ENCODE measurements around the gene SERPINI1. TPM values are rescaled to one million over a fixed set of nuclear protein-coding genes. Genes with fewer than 3 reads are reported as not detected.

SERPINI1 gene
- total RNA-seq, 1 donor from 2014 or later = 7.7 TPM

DNA sequence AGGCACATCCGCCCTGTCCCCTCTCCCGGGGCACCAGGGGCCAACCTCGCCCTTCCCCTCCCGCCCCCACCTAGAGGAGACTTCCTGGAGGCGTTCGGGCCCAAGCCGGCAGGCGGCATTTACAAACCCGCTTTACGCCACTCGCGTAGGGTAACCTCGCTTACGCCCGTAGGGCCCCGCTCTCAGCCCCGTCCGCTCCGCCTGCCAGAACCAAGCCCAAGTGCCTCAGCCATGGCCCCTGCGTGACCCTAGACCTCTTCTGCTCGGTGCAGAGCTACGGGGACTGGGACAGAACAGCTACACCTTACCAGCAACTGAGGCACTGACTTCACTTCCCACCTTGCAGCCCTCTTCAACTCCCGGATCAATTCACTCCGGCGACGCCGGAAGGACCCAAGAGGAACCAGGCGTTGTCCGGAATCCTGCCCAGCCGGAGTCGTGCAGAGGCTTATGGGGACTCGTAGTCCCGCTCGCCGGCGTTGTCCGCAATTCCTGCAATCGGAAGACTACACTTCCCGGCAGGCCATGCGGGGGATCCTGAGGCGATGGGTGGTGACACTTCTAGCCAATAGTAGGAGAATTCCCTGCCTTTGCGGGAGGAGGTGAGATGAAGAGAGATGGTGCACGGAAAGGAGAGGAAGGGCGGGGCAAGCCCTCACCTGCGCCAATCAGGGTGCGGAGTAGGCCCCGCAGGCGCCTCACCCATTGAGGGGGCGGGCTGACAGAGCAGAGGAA is 856 bp upstream of the SERPINI1 start, which contains the start of gene PDCD10:
TSS of gene PDCD10 (minus strand) at position 395 of the 735 bp plus-strand sequence. CDS start 14,735 bp downstream, outside the sequence.
- DNase-seq = peak; percentile 99

DNA sequence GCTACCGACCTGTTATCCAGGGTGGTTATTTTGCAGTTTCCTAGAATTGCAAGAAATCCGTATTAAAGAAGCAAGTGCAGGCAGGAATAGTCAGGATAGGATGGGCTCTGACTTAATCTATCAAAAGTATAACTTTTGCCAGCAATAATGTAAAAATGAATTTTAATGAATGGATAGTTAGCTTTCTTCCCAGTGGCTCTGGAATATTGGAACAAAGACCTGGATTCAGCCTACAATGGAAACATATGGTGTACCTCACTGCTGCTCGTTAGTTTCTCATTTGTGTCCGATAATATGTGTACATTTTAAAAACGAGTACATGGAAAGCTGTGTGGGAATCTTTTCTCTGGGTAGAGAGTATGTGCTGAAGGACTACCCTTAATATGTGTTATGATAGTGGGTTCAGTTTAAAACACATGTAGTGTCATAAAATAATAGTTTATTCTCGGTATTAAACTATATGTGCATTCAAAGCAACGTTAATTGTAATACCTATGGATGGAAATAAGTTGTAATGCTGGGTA is 805 bp downstream of the SERPINI1 start:
- no peak for DNase-seq

DNA sequence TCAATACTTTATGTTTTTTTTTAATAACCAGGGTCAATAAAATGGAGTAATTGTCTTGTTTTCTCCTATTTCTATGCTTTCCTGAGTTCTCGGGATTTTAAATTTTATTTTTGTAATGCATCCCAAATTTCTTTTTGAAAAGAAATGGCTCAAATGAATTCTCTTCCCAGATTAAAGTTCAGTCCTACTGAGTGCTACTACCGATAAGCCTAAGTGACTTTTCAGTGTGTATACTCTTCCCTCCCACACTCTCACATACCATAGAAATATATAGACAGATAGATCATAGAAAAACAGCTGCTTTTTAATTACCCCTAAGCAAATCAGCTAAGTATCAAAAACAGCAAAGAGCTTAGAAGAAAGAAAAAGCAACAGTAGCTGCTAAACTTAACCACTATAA is 1.5 kb downstream of the SERPINI1 start:
- no peak for DNase-seq

DNA sequence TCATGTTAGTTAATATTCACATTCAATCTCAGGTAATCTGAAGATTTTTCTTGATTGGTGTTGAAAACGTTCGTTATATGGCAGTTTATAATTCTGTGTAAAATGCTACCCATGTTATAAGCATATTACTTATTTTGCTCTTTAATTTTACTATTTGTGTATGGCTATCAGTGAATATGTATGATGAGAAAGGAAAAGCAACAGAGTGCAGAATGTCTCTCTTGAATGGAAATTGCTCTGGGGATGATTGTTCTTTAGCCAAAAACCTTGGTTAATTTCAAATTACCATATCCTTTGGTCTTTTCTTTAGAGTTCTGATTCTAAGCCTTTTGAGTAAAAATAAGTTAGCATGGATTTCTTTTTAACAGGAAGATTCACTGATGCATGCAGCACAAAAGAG is 2.5 kb downstream of the SERPINI1 start:
- DNase-seq = no peak

DNA sequence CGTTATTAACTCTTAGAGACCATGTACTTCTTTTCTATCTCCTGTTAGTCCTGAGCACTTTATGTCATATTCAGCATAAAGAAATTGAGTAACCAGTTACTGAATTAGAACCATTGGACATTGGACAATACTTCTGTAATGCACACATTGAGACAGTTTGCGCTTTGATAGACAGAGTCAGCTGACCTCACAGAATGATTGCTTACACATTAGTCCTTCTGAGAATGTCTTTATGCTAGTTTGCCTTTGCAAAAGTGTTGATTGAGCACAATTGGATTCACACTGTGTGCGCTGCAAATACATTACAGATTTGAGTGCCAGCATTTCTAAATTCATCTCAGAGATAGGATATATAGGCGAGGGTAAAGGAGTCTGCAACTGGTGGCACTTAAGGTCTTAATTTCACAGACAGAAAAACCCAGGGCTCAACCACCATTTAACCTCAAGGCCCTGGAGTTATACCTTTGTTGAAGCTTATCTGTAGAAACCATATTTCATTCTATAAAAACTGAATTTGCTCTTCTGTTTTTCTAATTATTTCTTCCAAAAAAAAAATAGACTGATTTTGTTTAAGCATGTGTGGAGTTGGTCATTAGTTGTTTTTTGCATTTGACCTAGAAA is 3.8 kb downstream of the SERPINI1 start:
- DNase-seq = no peak

DNA sequence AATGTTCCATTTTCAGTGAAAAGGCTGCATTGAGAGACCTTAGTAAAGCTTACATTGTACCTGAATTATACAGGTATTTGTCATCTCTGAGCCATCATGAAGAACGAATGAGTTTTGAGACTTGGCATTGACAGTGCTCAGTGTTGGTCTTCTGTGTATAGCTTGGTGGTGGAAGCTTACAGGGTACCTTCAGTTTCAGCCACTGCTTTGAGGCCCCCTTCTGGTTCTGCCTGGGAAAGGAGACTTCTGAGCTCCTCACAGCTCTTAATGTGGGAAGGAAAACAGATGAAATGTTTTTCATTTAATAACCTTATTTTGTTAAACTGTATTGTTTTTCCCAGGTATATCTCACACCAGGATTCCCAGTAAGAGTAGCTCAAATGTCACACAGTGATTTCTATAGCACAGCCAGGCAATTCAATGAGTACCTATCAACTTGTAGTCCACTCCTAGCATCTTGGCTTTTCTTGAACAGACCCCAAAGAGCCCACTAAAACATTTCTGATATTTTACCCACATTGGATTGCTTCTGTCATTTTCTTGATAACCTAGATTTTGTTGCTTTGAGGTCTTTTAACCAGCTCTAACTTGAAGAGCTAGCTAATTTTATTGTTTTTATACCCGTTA is 5.6 kb downstream of the SERPINI1 start:
- peak; percentile 39 for DNase-seq

DNA sequence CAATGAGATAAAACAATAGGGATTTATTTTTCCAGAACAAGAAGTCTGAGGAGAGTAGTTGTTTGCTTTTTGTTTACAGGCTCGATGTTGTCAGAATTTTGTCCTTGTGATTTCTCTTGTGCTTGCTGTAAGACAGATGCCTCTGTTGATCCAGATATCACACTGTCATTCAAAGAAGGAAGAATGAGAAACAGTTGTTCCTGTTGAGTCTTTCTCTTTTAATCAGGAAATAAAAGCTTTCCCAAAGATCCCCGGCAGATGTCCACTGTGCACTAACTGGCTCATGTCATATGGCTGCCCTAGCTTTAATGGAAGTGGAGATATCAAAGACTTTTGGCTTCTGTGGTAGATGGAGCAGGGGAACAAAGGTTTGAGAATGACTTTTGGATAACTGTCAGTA is 6.8 kb downstream of the SERPINI1 start:
- no peak for DNase-seq

DNA sequence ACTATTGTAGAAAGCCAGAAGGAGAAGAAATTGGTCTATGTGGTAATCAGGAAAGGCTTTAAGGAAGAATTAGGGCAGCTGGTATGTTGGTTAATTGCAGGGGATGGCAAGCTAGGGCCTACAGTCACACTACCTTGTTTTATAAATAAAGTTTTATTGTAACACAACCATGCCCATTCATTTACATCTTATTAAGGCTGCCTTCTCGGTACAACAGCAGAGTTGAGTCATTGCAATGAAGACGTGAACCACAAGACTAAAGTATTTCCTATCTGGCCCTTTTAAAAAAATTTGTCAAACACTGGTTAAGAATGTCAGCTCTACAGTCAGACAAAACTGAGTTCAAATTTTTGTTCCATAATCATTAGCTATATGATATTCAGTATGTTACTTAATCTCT is 8.3 kb downstream of the SERPINI1 start:
- no peak for DNase-seq

DNA sequence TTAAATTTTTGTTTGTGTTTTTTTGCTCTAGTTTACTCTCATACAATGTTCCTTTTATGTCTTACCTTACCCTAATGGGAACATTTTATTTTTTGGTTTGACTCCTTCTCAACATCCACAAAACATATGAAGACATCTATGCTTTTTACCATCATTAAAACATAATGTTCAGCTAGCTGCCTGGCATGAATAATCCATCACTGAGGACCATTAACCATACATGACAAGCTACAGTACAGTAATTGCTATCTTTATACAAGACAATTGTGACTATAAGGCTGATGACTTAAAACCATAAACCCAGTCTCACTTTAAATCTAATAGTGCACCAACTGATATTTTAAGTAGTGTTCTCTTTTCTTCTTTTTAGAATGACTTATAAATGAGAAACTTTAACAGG is 13.7 kb downstream of the SERPINI1 start:
- DNase-seq = no peak

DNA sequence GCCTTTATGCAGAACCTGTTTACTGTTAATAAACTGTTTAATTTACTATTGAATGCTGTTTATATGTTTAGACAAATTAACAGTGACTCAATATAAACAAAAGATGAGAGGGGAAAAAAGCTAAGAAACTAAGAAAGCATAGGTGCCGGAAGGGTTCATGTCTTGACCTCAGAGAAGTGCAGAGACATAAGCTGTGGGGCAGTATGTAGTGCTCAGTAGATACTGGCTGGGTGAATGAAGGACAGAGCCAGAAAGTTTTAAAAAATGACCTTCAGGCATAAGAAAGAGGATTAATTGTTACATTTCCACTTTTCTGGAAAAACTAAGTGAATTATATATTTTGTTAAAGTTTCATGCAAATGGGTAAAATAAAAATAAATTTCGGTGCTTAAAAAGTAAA is 14.2 kb downstream of the SERPINI1 start:
- no peak for DNase-seq

DNA sequence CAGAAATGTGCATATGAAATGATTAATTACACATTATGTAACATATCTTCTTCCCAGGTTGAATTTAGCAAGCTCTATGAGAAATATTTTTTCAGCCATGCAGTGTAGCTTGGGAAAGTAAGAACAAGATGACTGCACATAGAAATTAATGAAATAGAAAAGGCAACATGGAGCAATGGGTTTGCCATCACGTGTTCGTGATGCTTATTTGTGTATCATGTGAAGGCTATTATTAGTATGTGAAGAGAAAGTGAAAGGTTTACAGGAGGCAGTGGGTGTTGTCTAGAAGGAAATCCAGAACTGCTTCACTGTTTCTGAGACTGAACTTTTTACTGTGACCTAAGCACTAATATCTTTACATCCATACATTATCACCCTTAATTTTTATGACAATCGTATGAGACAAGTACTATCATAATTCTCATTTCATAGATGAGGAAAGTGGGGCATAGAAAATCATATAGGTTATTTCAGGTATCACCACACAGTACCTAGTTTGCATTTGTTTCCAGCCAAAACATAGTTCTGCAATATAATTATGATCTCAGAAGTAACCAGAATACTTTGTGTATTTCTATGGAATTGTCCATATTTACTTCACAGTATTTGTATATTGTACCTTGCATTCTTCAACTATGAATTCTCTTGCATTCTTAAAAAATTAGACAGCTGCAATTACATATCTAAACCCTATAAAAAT is 14.9 kb downstream of the SERPINI1 start:
- no peak for DNase-seq

DNA sequence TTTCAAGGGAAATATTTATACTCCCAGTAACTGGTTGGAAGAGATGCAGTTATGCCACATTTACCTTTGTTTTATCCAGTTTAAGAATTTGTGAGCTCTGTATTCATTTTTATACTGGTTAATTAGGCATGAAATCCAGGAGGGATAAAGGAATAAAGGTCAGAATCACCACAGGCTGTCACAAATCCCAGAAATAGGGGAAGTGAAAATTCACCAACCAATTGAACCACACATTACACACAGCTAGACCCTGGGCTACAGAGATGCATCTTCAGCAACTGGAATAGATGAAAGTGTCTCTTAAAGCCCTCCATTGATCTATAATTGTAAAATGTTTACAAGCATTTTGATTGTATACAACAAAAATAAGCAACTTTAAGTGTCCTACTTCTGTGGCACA is 18.5 kb downstream of the SERPINI1 start:
- no peak for DNase-seq

DNA sequence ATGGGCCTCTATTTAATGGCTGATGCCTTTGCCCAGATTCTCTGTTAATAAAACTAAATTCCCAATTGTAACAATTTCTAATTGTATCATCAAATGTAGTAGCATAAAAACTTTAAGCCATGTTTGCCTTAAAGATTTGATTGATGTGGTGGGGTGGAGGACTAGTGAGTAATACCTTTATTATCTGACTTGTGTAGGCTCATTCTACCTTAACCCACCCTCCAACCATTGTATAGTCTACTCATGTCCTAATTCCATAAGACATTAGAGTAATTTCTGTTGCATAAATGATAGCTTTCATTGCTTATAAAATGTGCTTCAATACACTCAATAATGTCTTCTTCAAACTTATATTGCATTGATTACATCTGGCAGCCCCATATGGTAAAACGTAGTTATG is 25.8 kb downstream of the SERPINI1 start:
- no peak for DNase-seq

DNA sequence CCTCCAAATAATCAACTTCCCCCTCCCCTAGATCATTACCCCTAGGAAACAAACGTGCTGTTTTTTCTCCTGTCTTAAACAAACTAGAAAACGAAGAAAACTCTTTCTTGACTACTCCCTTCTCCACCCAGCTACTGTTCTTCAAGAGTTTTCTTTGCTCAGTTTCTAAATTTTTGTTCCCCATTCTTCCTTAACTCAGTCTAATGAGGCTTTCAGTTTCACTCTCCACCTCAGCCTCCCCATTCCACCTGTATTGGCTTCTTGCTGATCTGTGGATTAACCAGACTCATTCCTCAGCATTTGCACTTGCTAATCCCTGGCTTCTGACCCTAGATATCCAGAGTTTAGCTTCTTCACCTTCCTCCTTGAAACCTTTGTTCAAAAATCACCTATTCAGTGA is 26.8 kb downstream of the SERPINI1 start:
- DNase-seq = no peak

DNA sequence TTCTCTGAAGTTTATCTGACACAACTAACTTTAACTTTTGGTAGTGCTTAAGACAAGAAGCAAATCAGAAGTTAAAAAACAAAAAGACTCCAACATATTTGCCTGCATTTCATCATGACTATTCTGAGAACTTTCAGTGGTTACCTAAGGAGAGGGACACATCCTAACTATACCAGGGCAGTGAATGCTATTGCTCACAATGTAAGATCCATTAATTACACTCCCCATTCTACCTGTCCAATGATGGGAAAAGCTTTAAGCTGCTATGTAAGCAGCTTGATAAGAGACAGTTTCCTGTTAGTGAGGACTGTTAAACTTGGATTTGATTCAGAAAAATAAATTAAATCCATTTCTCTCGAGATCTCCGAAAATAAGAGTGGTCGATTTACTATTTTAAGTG is 37.5 kb downstream of the SERPINI1 start:
- DNase-seq = no peak

DNA sequence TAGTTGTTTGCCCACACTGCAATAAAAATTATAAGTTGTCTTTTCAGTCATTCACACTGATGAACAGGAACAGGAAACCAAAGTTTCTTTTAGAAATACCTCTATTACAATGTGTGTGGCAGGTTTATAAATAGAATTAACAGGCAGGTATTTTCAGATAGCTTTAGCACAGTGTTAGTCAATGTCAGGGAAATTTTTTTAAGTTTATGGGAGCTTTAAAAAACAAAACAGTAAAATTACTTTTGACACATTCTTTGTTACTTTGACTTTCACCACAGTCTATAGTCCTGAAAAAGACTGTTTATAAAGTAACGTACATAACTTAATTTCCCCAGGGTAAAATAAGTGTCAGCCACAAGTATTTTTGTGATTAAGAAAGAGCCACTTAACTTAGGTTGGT is 38.1 kb downstream of the SERPINI1 start:
- no peak for DNase-seq

DNA sequence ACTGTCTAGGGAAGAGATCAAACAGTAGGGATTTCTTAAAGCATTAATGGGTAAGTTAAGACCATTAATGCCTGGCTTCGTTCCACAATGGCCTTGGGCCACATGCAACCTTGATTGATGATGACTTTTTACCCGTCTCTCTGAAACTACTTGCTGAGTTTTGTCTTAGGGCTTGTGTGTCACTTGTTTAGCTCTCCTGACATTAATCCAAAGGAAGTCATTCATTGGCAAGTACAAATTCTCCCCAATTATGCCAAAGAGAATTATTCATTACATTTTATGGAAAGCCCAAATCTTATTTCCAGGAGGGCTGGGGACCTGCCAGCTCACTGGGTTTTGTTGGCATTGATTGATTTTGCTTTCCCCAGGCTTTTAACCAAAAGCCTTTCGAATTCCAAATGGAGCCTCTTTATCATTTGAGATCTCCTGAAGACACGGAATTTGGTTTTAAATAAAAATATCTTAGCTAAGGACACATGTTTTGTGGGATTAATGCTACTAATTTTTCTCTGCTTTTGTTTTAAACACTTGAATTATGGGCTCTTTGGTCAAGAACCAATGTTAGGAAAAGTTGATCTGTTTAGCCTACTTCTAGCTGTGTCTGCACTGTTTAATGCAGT is 40.7 kb downstream of the SERPINI1 start:
- DNase-seq = no peak

DNA sequence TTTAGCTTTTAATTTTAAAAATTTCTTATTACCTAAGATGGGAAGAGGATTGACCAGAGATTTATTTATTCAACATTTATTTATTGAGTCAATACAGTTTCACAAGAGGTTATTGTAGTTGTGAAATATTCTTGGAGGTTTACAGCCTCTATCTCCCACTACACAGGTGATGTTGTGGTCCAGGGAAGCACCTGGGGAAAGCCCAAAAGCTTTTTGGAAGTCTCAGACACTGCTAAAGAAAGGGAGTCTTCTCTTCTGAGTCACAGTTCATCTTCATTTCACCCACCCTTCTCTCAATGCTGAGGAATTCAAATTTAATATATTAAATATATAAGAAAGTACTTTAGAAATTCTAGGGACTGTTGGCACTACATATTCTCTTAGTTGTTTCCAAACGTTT is 41.8 kb downstream of the SERPINI1 start:
- no peak for DNase-seq

DNA sequence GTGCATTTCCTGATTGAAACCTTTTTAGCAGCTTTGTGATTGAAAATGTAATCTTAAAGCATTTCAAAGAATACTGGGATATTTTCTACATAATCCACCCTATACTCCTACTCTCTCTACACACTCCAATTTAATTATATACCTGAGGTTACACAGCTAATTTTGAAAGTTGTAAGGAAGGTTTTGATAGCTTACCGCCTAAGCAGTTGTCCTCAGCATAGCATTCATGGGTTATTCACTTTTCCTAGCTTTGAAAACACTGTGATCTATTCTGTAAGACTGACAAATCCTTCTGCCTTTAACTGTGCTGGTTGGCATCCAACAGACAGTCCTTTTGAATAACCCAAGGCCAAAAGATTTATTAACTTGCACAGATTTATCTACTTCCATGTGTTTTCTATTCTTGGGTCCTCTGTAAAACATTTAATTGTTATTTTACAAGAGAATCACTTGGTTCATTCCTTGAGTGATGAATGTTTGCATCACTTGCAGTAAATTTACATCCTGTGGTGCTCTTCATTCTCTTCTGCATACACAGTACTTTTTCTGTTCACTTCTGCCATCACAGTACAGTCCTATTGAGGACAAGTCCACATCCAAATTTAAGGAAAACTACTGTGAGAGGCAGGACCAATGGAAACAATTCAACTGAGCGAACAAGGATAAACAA is 44.8 kb downstream of the SERPINI1 start:
- no peak for DNase-seq

DNA sequence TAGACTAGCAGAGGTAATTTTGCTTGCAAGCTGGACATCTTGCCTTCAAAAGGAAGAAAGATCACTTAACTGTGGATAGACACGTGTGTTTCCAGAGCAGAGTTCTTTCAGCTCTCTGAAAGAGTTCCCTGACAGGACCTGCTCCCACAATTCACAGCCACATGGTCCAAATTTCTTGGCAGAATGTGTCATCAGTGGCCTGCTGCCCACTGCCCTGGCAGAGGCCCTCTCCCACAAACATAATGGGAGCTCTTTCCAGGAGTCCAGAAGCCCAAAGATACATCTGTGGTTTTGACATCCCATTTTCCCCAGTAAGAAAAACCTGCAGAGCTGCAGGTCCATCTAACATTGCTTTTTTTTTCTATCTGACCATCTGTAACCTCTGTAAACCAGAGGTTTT is 48.3 kb downstream of the SERPINI1 start:
- no peak for DNase-seq

DNA sequence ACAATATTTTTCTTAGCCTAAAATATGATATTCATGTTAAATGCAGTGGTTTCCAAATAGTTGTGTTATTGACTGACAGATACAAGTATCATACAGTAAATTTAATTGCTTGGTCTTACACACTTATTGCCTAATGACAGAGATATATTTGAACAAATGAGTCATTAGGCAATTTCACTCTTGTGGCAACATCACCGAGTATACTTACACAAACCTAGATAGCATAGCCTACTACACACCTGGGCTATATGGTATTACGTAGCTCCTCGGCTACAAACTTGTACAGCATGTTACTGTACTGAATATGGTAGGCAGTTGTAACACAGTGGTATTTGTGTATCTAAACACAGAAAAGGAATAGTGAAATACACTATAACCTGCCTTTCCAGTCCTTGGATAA is 50.3 kb downstream of the SERPINI1 start:
- DNase-seq = no peak

DNA sequence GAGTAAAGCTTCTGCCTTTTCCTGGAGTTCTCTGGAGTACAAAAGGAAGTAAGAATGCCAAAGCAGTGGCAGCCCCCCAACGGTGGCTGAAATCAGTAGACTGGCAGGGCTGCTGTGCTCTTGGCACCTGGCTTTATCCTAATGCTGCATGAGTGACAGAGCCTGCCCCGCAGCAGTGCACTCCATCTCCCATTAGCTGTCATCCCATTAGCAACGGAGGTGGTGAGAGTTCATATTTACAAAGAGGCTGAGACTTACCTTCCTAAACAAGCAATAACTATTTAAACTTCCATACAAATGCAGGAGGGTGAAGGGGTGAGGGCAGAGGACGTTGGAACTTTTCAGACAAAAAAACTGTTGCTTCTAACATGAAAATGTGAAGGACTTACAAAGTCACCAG is 51.9 kb downstream of the SERPINI1 start:
- peak; percentile 13 for DNase-seq
